GM10248 (cell line): ENCODE data around the gene VGLL4.

Experiments used
- CTCF ChIA-PET: fragments of 300-600 bp; sonication (Branson Sonifier 250); formaldehyde crosslinking; extraction: SDS; loops from one replicate; lab custom pipeline; 2021; ENCODE audit warnings: antibody characterized with exemption; lab: Yijun Ruan, JAX
- POLR2A ChIA-PET: fragments of 350-650 bp; sonication (Branson Sonifier 250); formaldehyde crosslinking; extraction: SDS; loops from one replicate; lab custom pipeline; 2020; ENCODE audit warnings: antibody characterized with exemption; lab: Yijun Ruan, JAX
- DNase-seq: peaks from one replicate; pipeline ENCODE4 v3.0.0; 2012; ENCODE audit errors: extremely low spot score
- CTCF ChIP-seq: IDR thresholded peaks from 2 replicates; pipeline ENCODE4 v1.5.1; 2012; ENCODE audit warnings: mild to moderate bottlenecking, low read depth; ENCODE audit errors: extremely low read depth, missing control alignments, control extremely low read depth

VGLL4 gene

GRCh38 chr3:11548721-11549131, 95.0 kb downstream of the VGLL4 start:
- no peak for TF ChIP-seq CTCF
- no peak for DNase-seq
- CTCF ChIA-PET: no interaction called here
- POLR2A ChIA-PET: interaction anchor here (0.6 kb wide), 1 partner anchor 33 kb away, joined by 3 read pairs; no protein-coding TSS in a partner anchor

- no peak for TF ChIP-seq CTCF
- ChIA-PET POLR2A (no interaction called here), CTCF (no interaction called here)
- DNase-seq: no peak
These were observed 96.2 kb downstream of the VGLL4 start for GRCh38 chr3:11547498-11547897.

- CTCF ChIA-PET: no interaction called here
- no peak for TF ChIP-seq CTCF
- no peak for DNase-seq
- POLR2A ChIA-PET: no interaction called here
These were observed 96.9 kb downstream of the VGLL4 start for GRCh38 chr3:11546657-11547302.

- ChIA-PET POLR2A (no interaction called here), CTCF (interaction anchor here (0.5 kb wide), 1 partner anchor 14 kb away, joined by 3 read pairs; no protein-coding TSS in a partner anchor)
- no peak for TF ChIP-seq CTCF
- no peak for DNase-seq
These were observed 98.4 kb downstream of the VGLL4 start for GRCh38 chr3:11545186-11545851.

- CTCF ChIA-PET: no interaction called here
- no peak for DNase-seq
- no peak for TF ChIP-seq CTCF
- POLR2A ChIA-PET: no interaction called here
These were observed 99.1 kb downstream of the VGLL4 start for GRCh38 chr3:11544412-11545181.

GRCh38 chr3:11543948-11544387, 99.7 kb downstream of the VGLL4 start:
- no peak for DNase-seq
- POLR2A ChIA-PET: no interaction called here
- no peak for TF ChIP-seq CTCF
- CTCF ChIA-PET: no interaction called here
